A673 (cell line): ENCODE results near the gene EIF3M.

Experiments used
- CTCF ChIP-seq: fragments of 300-800, 200-600 bp; sonication (generic); conservative IDR thresholded peaks from 2 replicates; pipeline ENCODE4 v1.5.1; 2017; ENCODE audit warnings: low read depth, mild to moderate bottlenecking, antibody characterized with exemption, low read length, moderate library complexity, mixed read lengths
- EZH2 ChIP-seq: fragments of 200-600 bp; sonication (generic); IDR thresholded peaks from 2 replicates; pipeline ENCODE4 v1.6.1; 2017; ENCODE audit warnings: borderline replicate concordance, low read depth, mild to moderate bottlenecking, mixed read lengths, antibody characterized with exemption, low read length; ENCODE audit not compliant: poor library complexity, severe bottlenecking

- TF ChIP-seq CTCF, result peak; percentile 25; the same call in 1 of the 2 replicates
- no peak for TF ChIP-seq EZH2
Observed at GRCh38 chr11:32550207-32550606, 33.4 kb upstream of the EIF3M start.
